Memory B cell (primary cell): ENCODE data around the gene CD36.
"Not testable (repeated sequence)": the region's sequence is repeated elsewhere in the genome, so short reads cannot be mapped to it uniquely, and the experiment has no call there.

Experiments
- ATAC-seq: fragments of 150-1000 bp; cut with Tn5 transposase; 2 replicates; pipeline ENCODE4 v1.10.0; 2021; ENCODE audit warnings: low read depth, mild to moderate bottlenecking, moderate library complexity
- DNase-seq, 2 donors: peaks; one replicate each; pipeline ENCODE4 v3.0.0; 2022; ENCODE audit warnings: low spot score in 2 of 2
- H3K27ac Mint-ChIP-seq: one replicate; pipeline ENCODE4 v1.8.0; 2022; ENCODE audit warnings: mild to moderate bottlenecking, moderate library complexity, mixed read lengths
- H3K27me3 Mint-ChIP-seq: one replicate; pipeline ENCODE4 v1.8.0; 2022; ENCODE audit warnings: mixed read lengths
- H3K36me3 Mint-ChIP-seq: one replicate; pipeline ENCODE4 v1.8.0; 2022; ENCODE audit warnings: mild to moderate bottlenecking, mixed read lengths
- H3K4me1 Mint-ChIP-seq: one replicate; pipeline ENCODE4 v1.8.0; 2022; ENCODE audit warnings: mixed read lengths
- H3K4me3 Mint-ChIP-seq: one replicate; pipeline ENCODE4 v1.8.0; 2022; ENCODE audit warnings: mild to moderate bottlenecking, moderate library complexity, mixed read lengths
- H3K9me3 Mint-ChIP-seq: one replicate; pipeline ENCODE4 v1.8.0; 2022; ENCODE audit warnings: mixed read lengths

The CD36 gene

DNA sequence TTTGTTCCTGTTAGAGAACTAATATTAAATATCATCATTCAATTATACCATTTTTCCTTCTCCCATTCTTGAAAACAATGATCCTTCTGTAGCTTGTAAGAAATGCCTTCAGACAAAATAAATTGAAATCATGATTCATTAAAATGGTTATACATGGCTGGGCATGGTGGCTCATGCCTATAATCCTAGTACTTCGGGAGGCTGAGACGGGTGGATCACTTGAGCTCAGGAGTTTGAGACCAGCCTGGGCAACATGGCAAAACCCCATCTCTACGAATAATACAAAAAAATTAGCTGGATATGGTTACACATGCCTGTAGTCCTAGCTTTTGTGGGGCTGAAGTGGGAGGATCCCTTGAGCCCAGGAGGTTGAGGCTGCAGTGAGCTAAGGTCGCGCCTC lies 13.0 kb downstream of the CD36 start:
- ATAC-seq = no peak
- Mint-ChIP-seq H3K4me1 (no peaks in the 10 kb centered on the region), H3K27ac (no peak overlapping the region), H3K4me3 (no peak overlapping the region), H3K27me3 (no peaks in the 10 kb centered on the region), H3K36me3 (no peaks in the 10 kb centered on the region), H3K9me3 (no peaks in the 10 kb centered on the region)
- DNase-seq = no peak

DNA sequence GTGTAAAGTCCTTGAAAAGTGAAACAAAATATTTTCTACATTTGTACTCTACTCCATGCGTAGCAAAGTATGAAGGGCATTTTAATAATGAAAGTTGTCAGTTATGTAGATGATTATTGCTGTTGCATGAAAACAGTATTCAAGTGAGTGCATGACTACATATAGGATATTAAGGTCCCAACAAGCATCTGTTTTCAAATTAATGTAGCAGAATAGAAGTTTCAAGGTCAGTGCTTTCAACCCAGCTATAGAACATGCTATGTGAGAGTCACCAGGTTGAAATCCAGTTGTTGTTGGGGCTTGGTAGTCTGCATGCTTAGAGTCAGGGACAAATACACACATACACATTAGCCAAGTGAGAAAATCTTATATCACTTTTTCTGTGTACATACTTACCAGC lies 14.8 kb downstream of the CD36 start:
- Mint-ChIP-seq H3K36me3 (no peaks in the 10 kb centered on the region), H3K27me3 (no peaks in the 10 kb centered on the region), H3K27ac (no peak overlapping the region), H3K4me3 (no peak overlapping the region), H3K9me3 (no peaks in the 10 kb centered on the region), H3K4me1 (no peaks in the 10 kb centered on the region)
- DNase-seq (no peak), ATAC-seq (no peak)

DNA sequence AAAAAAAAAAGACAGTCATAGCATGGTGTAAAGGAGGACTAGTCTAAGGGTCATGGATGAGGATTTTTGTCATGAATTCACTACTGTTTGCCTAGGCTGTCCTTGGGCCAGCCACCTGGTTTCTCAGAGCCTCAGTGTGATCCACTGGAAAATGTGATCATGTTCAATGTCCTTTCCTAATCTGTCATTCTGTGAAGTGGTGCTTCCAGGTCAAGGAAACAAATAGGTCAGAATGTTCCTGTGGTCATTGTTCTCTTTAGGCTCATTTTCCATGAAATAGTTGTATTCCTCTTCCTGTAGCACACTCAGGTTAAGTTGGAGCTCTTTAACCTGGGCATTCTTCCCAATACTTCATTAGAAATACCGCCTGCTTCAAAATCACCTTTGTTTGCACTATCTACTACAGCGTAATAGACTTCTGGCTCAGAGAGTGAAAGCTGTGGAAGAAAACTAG lies 16.5 kb downstream of the CD36 start:
- Mint-ChIP-seq H3K4me1 (no peaks in the 10 kb centered on the region), H3K27ac (no peak overlapping the region), H3K36me3 (no peaks in the 10 kb centered on the region), H3K4me3 (no peak overlapping the region), H3K27me3 (no peaks in the 10 kb centered on the region), H3K9me3 (no peaks in the 10 kb centered on the region)
- DNase-seq (no peak), ATAC-seq (no peak)

DNA sequence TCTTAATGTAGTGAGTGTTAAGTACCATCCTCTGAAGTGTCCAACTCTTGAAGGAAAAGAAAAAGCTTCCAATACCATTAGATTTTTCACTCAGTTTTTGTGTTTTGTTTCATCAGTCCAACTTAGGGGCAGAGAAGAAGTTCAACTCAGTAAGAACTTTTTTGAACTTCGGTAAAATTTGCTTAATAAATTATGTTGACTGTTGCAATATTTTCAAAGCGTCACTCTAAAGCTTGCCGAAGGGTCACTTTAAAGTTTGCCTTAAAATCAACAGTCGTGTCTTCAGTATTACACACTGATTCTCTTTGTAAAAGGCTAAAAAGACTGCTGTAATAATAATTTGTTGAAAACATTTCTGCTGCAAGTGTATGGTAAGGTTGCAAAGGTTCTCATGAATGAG lies 17.6 kb downstream of the CD36 start:
- Mint-ChIP-seq H3K9me3 (no peaks in the 10 kb centered on the region), H3K4me1 (no peaks in the 10 kb centered on the region), H3K27me3 (no peaks in the 10 kb centered on the region), H3K4me3 (no peak overlapping the region), H3K27ac (no peak overlapping the region), H3K36me3 (no peaks in the 10 kb centered on the region)
- ATAC-seq (no peak), DNase-seq (no peak)

DNA sequence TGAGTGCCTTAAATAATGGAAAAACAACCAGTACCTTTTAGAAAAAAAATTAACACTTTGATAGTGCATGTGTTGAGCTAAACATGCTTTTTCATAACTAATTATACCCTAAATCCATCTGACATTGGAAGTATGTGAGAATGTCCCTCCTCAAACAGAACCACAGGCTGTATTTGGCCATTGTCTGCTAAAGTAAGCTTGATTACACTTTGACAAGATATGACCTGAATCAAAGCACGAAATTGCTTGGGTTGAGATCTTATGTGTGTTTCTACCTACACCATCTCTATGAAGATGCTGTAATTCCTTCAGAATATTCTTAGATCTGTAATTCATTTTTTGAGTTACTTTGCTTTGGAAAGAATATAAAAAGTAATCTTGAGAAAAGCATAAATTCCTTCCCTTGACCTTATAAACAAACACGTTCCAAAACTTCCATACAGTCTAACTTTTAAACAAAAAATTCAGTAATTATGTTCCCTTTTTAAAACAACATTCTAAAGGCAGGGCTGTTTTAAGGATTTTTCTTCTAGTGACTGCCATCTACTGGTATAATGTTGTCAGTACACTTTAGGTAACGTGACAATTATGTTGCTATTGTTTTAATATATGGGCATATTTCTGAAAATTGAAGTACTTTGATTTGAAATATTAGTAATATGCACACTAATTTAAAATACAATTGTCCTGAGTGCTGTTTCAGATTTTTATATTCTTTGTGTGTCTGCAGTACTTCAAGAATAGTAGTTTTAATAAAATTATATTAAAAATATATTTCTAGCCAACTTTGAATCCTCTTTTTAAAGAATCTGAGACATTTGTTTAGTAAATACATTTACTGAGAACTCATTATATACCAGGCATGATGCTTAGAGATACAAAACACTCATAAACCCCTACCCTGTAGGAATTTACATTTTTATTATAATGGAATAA lies 20.9 kb downstream of the CD36 start:
- DNase-seq (no peak), ATAC-seq (no peak)
- Mint-ChIP-seq H3K4me1 (no peaks in the 10 kb centered on the region), H3K9me3 (no peaks in the 10 kb centered on the region), H3K4me3 (no peak overlapping the region), H3K36me3 (no peaks in the 10 kb centered on the region), H3K27ac (no peak overlapping the region), H3K27me3 (no peaks in the 10 kb centered on the region)

DNA sequence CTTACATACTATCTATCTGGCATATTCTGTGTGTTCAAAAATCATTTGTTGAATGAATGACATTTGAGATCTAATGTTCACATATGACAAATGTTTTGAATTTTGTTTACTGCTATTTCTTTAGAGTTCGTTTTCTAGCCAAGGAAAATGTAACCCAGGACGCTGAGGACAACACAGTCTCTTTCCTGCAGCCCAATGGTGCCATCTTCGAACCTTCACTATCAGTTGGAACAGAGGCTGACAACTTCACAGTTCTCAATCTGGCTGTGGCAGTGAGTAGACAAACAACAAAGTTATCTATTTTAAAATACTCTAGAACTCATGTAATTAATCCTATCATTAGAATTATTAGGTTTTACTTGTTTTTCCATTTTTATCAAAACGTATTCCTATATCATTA lies 22.5 kb downstream of the CD36 start:
- Mint-ChIP-seq H3K9me3 (no peaks in the 10 kb centered on the region), H3K4me3 (no peak overlapping the region), H3K27me3 (no peaks in the 10 kb centered on the region), H3K27ac (no peak overlapping the region), H3K36me3 (no peaks in the 10 kb centered on the region), H3K4me1 (no peaks in the 10 kb centered on the region)
- no peak for ATAC-seq
- DNase-seq = no peak

DNA sequence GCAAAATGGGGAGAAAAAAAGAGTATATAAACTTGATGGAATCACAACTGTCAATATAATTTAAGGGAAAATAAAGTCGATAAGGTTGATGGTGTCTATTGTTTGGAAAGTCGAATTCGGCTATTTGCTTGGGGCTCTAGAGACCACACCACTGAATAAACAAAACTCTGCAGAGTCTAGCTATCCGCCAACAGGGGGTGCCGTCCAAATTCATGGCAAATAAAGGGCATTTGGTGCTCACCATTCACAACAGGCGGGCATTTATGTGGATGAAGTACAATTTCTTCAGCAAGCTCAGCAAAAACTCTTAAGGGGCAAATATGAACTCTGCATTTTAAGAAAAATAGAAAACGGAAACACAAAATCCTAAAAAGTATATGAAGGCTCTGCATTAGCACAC lies 23.3 kb downstream of the CD36 start:
- Mint-ChIP-seq H3K4me3 (no peak overlapping the region), H3K27ac (no peak overlapping the region), H3K27me3 (no peaks in the 10 kb centered on the region), H3K36me3 (no peaks in the 10 kb centered on the region), H3K4me1 (no peaks in the 10 kb centered on the region), H3K9me3 (no peaks in the 10 kb centered on the region)
- DNase-seq (no peak), ATAC-seq (no peak)

DNA sequence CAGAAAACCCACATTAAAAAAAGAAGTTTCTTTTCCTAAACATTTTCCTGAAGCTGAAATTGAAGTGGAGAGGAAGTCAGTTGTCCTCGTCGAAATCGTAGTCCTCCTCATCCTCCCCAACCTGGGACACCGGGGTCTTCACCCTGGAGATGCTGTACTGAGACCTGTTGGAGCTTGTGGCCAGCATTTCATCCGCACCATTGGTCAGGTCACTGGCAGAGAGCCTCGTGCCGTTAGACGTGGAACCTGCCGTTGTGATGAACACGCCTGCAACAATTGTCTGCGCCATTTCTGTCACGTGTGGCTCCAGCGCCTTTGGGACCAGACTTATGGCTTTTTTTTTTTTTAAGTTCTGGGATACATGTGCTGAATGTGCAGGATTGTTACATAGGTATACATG lies 23.8 kb downstream of the CD36 start:
- no peak for ATAC-seq
- Mint-ChIP-seq H3K9me3 (no peaks in the 10 kb centered on the region), H3K27ac (no peak overlapping the region), H3K4me3 (no peak overlapping the region), H3K36me3 (no peaks in the 10 kb centered on the region), H3K27me3 (no peaks in the 10 kb centered on the region), H3K4me1 (no peaks in the 10 kb centered on the region)
- no peak for DNase-seq

DNA sequence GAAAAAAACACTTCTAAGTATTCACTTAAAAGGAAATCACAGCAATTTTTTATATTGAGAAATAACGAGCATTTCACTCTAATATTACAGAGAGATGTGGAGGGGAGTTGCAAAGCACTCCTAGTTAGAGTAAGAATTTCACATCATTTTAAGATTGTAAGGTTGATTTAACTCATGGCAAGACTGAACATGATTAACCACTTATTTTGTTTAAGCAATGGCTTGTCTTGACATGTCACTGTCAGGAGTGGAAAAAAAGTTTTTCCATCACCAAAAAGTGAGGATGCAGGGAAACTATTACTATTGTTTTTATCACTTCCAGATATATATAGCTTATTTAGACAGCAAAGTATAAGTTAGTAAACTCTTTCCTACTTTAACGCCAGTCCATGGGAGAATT lies 27.1 kb downstream of the CD36 start:
- no peak overlapping the region for H3K4me3 Mint-ChIP-seq
- H3K9me3 Mint-ChIP-seq = no peaks in the 10 kb centered on the region
- no peak for DNase-seq
- H3K4me1 Mint-ChIP-seq = no peaks in the 10 kb centered on the region
- no peaks in the 10 kb centered on the region for H3K36me3 Mint-ChIP-seq
- ATAC-seq = no peak
- H3K27ac Mint-ChIP-seq = no peak overlapping the region
- no peaks in the 10 kb centered on the region for H3K27me3 Mint-ChIP-seq

DNA sequence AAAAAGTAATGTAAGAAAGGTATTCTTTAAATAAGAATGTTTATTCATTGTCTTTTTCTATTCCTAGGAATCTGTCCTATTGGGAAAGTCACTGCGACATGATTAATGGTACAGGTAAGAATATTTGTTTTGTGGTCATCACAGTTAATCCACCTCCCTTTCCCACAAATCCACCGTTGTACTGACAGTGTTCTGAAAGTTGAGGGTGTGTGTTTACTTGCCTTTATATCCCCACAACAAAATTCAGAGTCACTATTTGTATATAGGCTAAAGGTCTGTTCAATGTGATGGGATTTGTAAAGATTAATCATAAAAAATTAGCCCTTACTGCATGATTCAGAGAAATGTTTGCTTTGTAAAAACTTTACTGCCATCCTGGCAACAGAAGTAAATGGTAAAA lies 27.9 kb downstream of the CD36 start:
- DNase-seq (no peak), ATAC-seq (no peak)
- H3K4me3 Mint-ChIP-seq = no peak overlapping the region
- H3K36me3 Mint-ChIP-seq = no peaks in the 10 kb centered on the region
- no peak overlapping the region for H3K27ac Mint-ChIP-seq
- H3K4me1 Mint-ChIP-seq = no peaks in the 10 kb centered on the region
- H3K9me3 Mint-ChIP-seq = no peaks in the 10 kb centered on the region
- no peaks in the 10 kb centered on the region for H3K27me3 Mint-ChIP-seq

DNA sequence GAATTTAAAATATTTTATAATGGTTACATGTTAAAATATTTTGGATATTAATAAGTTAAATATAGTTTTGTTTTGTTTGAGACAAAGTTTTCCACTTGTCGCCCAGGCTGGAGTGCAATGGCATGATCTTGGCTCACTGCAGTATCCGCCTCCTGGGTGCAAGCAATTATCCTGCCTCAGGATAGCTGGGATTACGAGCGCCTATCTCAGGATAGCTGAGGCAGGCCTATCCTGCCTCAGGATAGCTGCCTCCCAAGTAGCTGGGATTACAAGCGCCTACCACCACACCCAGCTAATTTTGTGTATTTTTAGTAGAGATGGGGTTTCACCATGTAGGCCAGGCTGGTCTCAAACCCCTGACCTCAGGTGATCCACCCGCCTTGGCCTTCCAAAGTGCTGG lies 30.9 kb downstream of the CD36 start:
- not testable (repeated sequence) for H3K27me3 Mint-ChIP-seq, H3K27ac Mint-ChIP-seq, ATAC-seq

DNA sequence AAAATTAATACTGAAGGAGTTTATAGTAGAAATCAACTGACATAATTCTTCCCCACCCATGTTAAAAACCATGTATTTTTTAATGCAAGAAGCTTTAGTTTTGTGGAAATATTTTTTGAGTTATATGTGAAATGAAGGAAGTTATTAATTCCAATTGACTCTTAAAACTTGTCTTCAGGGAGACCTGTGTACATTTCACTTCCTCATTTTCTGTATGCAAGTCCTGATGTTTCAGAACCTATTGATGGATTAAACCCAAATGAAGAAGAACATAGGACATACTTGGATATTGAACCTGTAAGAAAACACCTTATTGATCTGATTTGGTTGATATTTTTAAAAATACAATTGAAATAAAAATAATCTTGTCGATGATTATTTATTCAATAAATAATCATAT lies 33.3 kb downstream of the CD36 start:
- no peaks in the 10 kb centered on the region for H3K27me3 Mint-ChIP-seq
- no peak overlapping the region for H3K27ac Mint-ChIP-seq
- no peaks in the 10 kb centered on the region for H3K4me1 Mint-ChIP-seq
- no peaks in the 10 kb centered on the region for H3K36me3 Mint-ChIP-seq
- H3K9me3 Mint-ChIP-seq = peaks cover 3% of the 10 kb centered on the region
- no peak for ATAC-seq
- DNase-seq = no peak
- no peak overlapping the region for H3K4me3 Mint-ChIP-seq

More for the DNA sequence above, 30.9 kb downstream of the CD36 start:
- H3K36me3 Mint-ChIP-seq, H3K4me1 Mint-ChIP-seq, DNase-seq, H3K9me3 Mint-ChIP-seq, H3K4me3 Mint-ChIP-seq: not testable (repeated sequence)

DNA sequence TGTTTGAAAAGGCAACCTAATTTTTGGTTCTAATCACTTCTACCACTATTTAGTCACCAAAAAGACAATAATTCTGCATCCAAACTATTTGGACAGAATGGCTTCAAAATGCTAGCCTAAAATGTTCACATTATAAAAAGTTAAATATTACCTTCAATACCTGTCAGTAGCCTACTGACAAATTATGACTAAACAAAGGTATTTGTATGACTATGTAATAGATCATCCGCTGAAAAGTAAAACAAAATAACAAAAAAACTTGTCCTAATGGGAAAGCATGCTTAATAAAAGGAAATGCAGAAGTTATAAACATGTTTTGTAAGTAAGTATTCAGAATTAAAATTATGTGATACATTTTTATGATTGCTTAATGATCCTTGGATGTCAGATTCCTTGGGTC lies 36.6 kb downstream of the CD36 start:
- Mint-ChIP-seq H3K4me3 (no peak overlapping the region), H3K27ac (no peak overlapping the region), H3K36me3 (no peaks in the 10 kb centered on the region), H3K9me3 (peaks cover 3% of the 10 kb centered on the region), H3K4me1 (no peaks in the 10 kb centered on the region), H3K27me3 (no peaks in the 10 kb centered on the region)
- DNase-seq = no peak
- ATAC-seq = no peak

DNA sequence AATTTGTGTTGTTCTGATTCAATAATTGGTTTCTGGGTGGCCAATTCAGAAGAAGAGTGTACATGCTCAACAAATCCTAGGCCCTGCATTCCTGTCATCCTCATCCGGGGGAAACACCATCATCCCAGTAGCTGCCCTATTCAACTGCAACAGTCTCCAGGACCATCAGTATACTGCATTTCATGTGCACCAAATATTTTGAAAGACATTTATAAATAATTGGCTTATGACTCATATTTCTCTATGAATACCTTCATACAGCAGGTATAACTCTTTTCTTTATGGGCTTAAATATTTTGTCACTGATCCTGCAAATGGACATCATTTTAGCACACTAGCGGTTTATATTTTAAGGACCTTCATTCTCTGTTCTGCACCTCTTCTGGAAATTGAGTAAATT lies 38.0 kb downstream of the CD36 start:
- no peaks in the 10 kb centered on the region for H3K36me3 Mint-ChIP-seq
- no peaks in the 10 kb centered on the region for H3K27me3 Mint-ChIP-seq
- no peak overlapping the region for H3K27ac Mint-ChIP-seq

DNA sequence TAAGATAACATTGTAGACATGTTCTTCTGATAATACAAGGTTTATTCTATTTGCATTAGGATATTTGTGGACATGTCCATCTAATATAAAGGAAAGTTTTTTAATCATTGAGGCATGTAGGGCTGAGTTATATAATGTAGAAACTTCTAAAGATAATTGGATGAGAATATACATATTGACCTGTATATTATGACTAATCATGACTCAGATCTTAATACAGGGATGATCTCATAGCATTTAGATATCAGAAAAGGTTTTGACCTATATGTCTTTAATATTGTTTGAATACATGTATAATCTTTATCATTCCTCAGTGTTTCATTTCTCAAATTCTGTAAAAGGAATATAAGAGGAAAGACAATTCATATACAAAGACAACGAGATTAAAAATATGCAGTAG lies 39.2 kb downstream of the CD36 start:
- DNase-seq (no peak), ATAC-seq (no peak)
- H3K27ac Mint-ChIP-seq = no peak overlapping the region
- no peak overlapping the region for H3K4me3 Mint-ChIP-seq
- H3K9me3 Mint-ChIP-seq = peaks cover 3% of the 10 kb centered on the region
- H3K27me3 Mint-ChIP-seq = no peaks in the 10 kb centered on the region
- H3K36me3 Mint-ChIP-seq = no peaks in the 10 kb centered on the region
- H3K4me1 Mint-ChIP-seq = no peaks in the 10 kb centered on the region

More for the DNA sequence above, 38.0 kb downstream of the CD36 start:
- no peak for ATAC-seq
- no peak for DNase-seq
- H3K4me3 Mint-ChIP-seq = no peak overlapping the region
- H3K4me1 Mint-ChIP-seq = no peaks in the 10 kb centered on the region
- peaks cover 3% of the 10 kb centered on the region for H3K9me3 Mint-ChIP-seq
